HCT116 (cell line): ENCODE measurements around the gene DIAPH3. TPM values are rescaled to one million over a fixed set of nuclear protein-coding genes. Genes with fewer than 3 reads are reported as not detected.

Experiments used
- ATAC-seq: fragments of 200-7000 bp; cut with Tn5 transposase; 2 replicates; pipeline ENCODE4 v1.9.1; 2020; ENCODE audit warnings: mild to moderate bottlenecking, moderate library complexity
- BruUV-seq: library from RNA; stranded (reverse); fragments of 400-500 nt; replicated peaks from 2 replicates; lab custom pipeline; 2021; lab: Mats Ljungman, UMichigan
- CTCF ChIA-PET: fragments of 300-600 bp; sonication (Branson Sonifier 250); formaldehyde crosslinking; loops from one replicate; lab custom pipeline; 2021; ENCODE audit warnings: antibody characterized with exemption; lab: Charles Lee
- POLR2A ChIA-PET: fragments of 300-600, 350-600 bp; sonication (Branson Sonifier 250); formaldehyde crosslinking; loops from one replicate; lab custom pipeline; 2021; ENCODE audit warnings: antibody characterized with exemption; lab: Charles Lee
- RAD21 ChIA-PET, 2 experiments: fragments of 300-600 bp; sonication (Branson Sonifier 250); formaldehyde crosslinking; loops; one replicate each; lab custom pipeline; 2023; ENCODE audit warnings: low total read pairs in 2 of 2; ENCODE audit not compliant: uncharacterized antibody in 2 of 2, unreplicated experiment in 2 of 2, low non-redundant PET in 1 of 2; lab: Charles Lee
- DNase-seq: peaks from one replicate; pipeline ENCODE4 v3.0.0-alpha.2; 2010; ENCODE audit warnings: low read depth, low spot score
- H2AFZ ChIP-seq: fragments of 200-600 bp; shearing (Covaris generic), sonication (generic); 2 replicates; pipeline ENCODE4 v1.6.1; 2017; ENCODE audit warnings: low read depth, mixed run types, mixed read lengths, antibody characterized with exemption, low read length; ENCODE audit not compliant: poor library complexity, severe bottlenecking
- H3K27ac ChIP-seq: 2 replicates; pipeline ENCODE4 v1.5.1; 2012; ENCODE audit warnings: low read depth, low read length
- H3K27me3 ChIP-seq: fragments of 200-600 bp; sonication (generic); 2 replicates; pipeline ENCODE4 v1.6.1; 2016; ENCODE audit warnings: mixed run types, low read length, mixed read lengths; ENCODE audit not compliant: insufficient read depth
- H3K36me3 ChIP-seq, 2 experiments: fragments of 200-500 bp in 1 of 2; fragments of 200-600 bp in 1 of 2; sonication (Bioruptor generic) in 1 of 2; sonication (generic) in 1 of 2; 2 replicates each; pipeline versions ENCODE4 v1.5.1 to v1.6.1; 2014 to 2016; ENCODE audit warnings: low read length in 2 of 2, inconsistent platforms in 1 of 2, mixed read lengths in 1 of 2, mixed run types in 1 of 2; ENCODE audit not compliant: insufficient read depth in 2 of 2, control insufficient read depth in 1 of 2
- H3K4me1 ChIP-seq, 2 experiments: fragments of 200-600 bp in 1 of 2; sonication (generic) in 1 of 2; 2 replicates each; pipeline versions ENCODE4 v1.5.1 to v1.6.1; 2012 to 2017; ENCODE audit warnings: low read length in 2 of 2, inconsistent platforms in 1 of 2, mild to moderate bottlenecking in 1 of 2, mixed read lengths in 1 of 2, mixed run types in 1 of 2, moderate library complexity in 1 of 2; ENCODE audit not compliant: insufficient read depth in 2 of 2, control insufficient read depth in 1 of 2
- H3K4me2 ChIP-seq: fragments of 200-600 bp; sonication (generic); 2 replicates; pipeline ENCODE4 v1.6.1; 2017; ENCODE audit warnings: mixed run types, low read length, mixed read lengths
- H3K4me3 ChIP-seq, 2 experiments: fragments of 200-600 bp in 1 of 2; sonication (generic) in 1 of 2; replicated peaks in 1 of 2; 2 replicates each; pipeline ENCODE4 v1.5.1; 2011 to 2016; ENCODE audit warnings: low read length in 2 of 2, control low read depth in 1 of 2, low read depth in 1 of 2, mild to moderate bottlenecking in 1 of 2, mixed read lengths in 1 of 2, mixed run types in 1 of 2
- H3K79me2 ChIP-seq: fragments of 200-600 bp; sonication (generic); 2 replicates; pipeline ENCODE4 v1.6.1; 2017; ENCODE audit warnings: mild to moderate bottlenecking, mixed run types, low read length, moderate library complexity, mixed read lengths; ENCODE audit not compliant: insufficient read depth
- H3K9ac ChIP-seq: fragments of 200-600 bp; sonication (generic); 2 replicates; pipeline ENCODE4 v1.6.1; 2016; ENCODE audit warnings: low read length, mixed read lengths
- H3K9me2 ChIP-seq: fragments of 200-600 bp; sonication (generic), shearing (Covaris generic); 2 replicates; pipeline ENCODE4 v1.6.1; 2017; ENCODE audit warnings: mixed run types, mild to moderate bottlenecking, moderate library complexity; ENCODE audit not compliant: insufficient read depth
- H3K9me3 ChIP-seq, 2 experiments: fragments of 200-500 bp in 1 of 2; fragments of 200-600 bp in 1 of 2; sonication (Bioruptor generic) in 1 of 2; sonication (generic) in 1 of 2; 2 replicates each; pipeline ENCODE4 v1.6.1; 2014 to 2017; ENCODE audit warnings: low read length in 2 of 2, mixed read lengths in 2 of 2, inconsistent platforms in 1 of 2, low read depth in 1 of 2, mild to moderate bottlenecking in 1 of 2, mixed run types in 1 of 2, moderate library complexity in 1 of 2; ENCODE audit not compliant: control insufficient read depth in 1 of 2, insufficient read depth in 1 of 2
- H4K20me1 ChIP-seq: fragments of 200-600 bp; sonication (generic), shearing (Covaris generic); 2 replicates; pipeline ENCODE4 v1.6.1; 2017; ENCODE audit warnings: mixed run types, mild to moderate bottlenecking, moderate library complexity; ENCODE audit not compliant: insufficient read depth
- ATF3 ChIP-seq: IDR thresholded peaks from 2 replicates; pipeline ENCODE4 v1.6.1; 2012
- EGR1 ChIP-seq: IDR thresholded peaks from 2 replicates; pipeline ENCODE4 v1.6.1; 2012; ENCODE audit warnings: low read depth
- EZH2phosphoT487 ChIP-seq: fragments of 200-600 bp; IDR thresholded peaks from 2 replicates; pipeline ENCODE4 v1.6.1; 2018; ENCODE audit warnings: antibody characterized with exemption, borderline replicate concordance
- FOSL1 ChIP-seq: IDR thresholded peaks from 2 replicates; pipeline ENCODE4 v1.6.1; 2012; ENCODE audit warnings: low read depth
- POLR2A ChIP-seq: IDR thresholded peaks from 2 replicates; pipeline ENCODE4 v1.7.0; 2011; ENCODE audit warnings: borderline replicate concordance; ENCODE audit not compliant: insufficient read depth, insufficient read length; ENCODE audit errors: extremely low read depth
- RAD21 ChIP-seq: IDR thresholded peaks from 2 replicates; pipeline ENCODE4 v1.6.1; 2012; ENCODE audit warnings: low read depth, mild to moderate bottlenecking
- REST ChIP-seq: IDR thresholded peaks from 2 replicates; pipeline ENCODE4 v1.6.1; 2012; ENCODE audit warnings: low read depth
- SIN3A ChIP-seq: IDR thresholded peaks from 2 replicates; pipeline ENCODE4 v1.6.1; 2012; ENCODE audit warnings: low read depth
- SRF ChIP-seq: IDR thresholded peaks from 2 replicates; pipeline ENCODE4 v1.6.1; 2012; ENCODE audit warnings: low read depth
- YY1 ChIP-seq: IDR thresholded peaks from 2 replicates; pipeline ENCODE4 v1.6.1; 2011; ENCODE audit warnings: low read length, low read depth, moderate library complexity, mild to moderate bottlenecking; ENCODE audit not compliant: insufficient replicate concordance; ENCODE audit errors: extremely low read depth
- intact Hi-C: fragments of 100-400 bp; cut with micrococcal nuclease; formaldehyde crosslinking; loops from 2 replicates; pipeline ENCODE4 v1.10.0; 2022
- total RNA-seq: library from RNA; stranded (reverse); gene quantifications from one replicate; pipeline ENCODE4 v1.2.1, GENCODE V29; 2021; ENCODE audit not compliant: unreplicated experiment

The DIAPH3 gene
- total RNA-seq, 1 experiment from 2014 or later: 22.8 TPM

- POLR2A ChIA-PET: no interaction called here
- intact Hi-C loops: no loop called here
- Histone ChIP-seq H3K27me3 (no peaks in the 10 kb centered on the region), H3K9ac (no peak overlapping the region), H2AFZ (no peak overlapping the region), H3K4me1 (no peaks in the 10 kb centered on the region), H3K4me3 (no peak overlapping the region), H3K9me2 (no peaks in the 10 kb centered on the region), H3K9me3 (no peaks in the 10 kb centered on the region), H3K79me2 (peaks cover 96% of the 10 kb centered on the region), H3K36me3 (no peaks in the 10 kb centered on the region), H3K27ac (no peak overlapping the region), H3K4me2 (no peak overlapping the region), H4K20me1 (0 out of 2 replicates have a peak, but pooled peaks cover 5% of the 10 kb centered on the region)
- no peak for ATAC-seq
- RAD21 ChIA-PET: no interaction called here
- TF ChIP-seq POLR2A (no peak), SRF (no peak), SIN3A (no peak), FOSL1 (no peak), RAD21 (no peak), EZH2phosphoT487 (no peak), YY1 (no peak), EGR1 (no peak), ATF3 (no peak)
- CTCF ChIA-PET: no interaction called here
- no peak for DNase-seq
- no TSS peak for BruUV-seq
Measured at GRCh38 chr13:60150538-60150937, 13.2 kb downstream of the DIAPH3 start.

- TF ChIP-seq REST (no peak), RAD21 (no peak), POLR2A (no peak)
- intact Hi-C loops: no loop called here
- no peak overlapping the region for H3K27ac ChIP-seq
- H3K4me2 ChIP-seq: no peak overlapping the region
- no peak overlapping the region for H3K9ac ChIP-seq
- H3K79me2 ChIP-seq: peaks cover 96% of the 10 kb centered on the region
- no peaks in the 10 kb centered on the region for H3K9me2 ChIP-seq
- BruUV-seq: no TSS peak
- H4K20me1 ChIP-seq: 0 out of 2 replicates have a peak, but pooled peaks cover 5% of the 10 kb centered on the region
- POLR2A ChIA-PET: no interaction called here
- H3K4me1 ChIP-seq: no peaks in the 10 kb centered on the region
- no peaks in the 10 kb centered on the region for H3K9me3 ChIP-seq
- no peak overlapping the region for H3K4me3 ChIP-seq
- CTCF ChIA-PET: no interaction called here
- DNase-seq (no peak), ATAC-seq (no peak)
- no peaks in the 10 kb centered on the region for H3K36me3 ChIP-seq
- H3K27me3 ChIP-seq: no peaks in the 10 kb centered on the region
- RAD21 ChIA-PET: no interaction called here
- no peak overlapping the region for H2AFZ ChIP-seq
Measured at GRCh38 chr13:60148918-60149317, 14.8 kb downstream of the DIAPH3 start.
